ENCODE results near the gene CCDC85C.

GRCh38 chr14:99624024-99624423 lies 20.0 kb upstream of the CCDC85C start:
- TF ChIP-seq, protein P1, sequence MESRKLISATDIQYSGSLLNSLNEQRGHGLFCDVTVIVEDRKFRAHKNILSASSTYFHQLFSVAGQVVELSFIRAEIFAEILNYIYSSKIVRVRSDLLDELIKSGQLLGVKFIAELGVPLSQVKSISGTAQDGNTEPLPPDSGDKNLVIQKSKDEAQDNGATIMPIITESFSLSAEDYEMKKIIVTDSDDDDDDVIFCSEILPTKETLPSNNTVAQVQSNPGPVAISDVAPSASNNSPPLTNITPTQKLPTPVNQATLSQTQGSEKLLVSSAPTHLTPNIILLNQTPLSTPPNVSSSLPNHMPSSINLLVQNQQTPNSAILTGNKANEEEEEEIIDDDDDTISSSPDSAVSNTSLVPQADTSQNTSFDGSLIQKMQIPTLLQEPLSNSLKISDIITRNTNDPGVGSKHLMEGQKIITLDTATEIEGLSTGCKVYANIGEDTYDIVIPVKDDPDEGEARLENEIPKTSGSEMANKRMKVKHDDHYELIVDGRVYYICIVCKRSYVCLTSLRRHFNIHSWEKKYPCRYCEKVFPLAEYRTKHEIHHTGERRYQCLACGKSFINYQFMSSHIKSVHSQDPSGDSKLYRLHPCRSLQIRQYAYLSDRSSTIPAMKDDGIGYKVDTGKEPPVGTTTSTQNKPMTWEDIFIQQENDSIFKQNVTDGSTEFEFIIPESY (IDR thresholded peaks at IDR 0.05; ENCODE audit: borderline replicate concordance, low read depth), result no peak
- no peak for TF ChIP-seq POLR2AphosphoS5 (IDR thresholded peaks at IDR 0.05; ENCODE audit: low read depth, low read length)
- no peak for TF ChIP-seq CTCF (IDR thresholded peaks at IDR 0.05)
- TF ChIP-seq, protein P2, sequence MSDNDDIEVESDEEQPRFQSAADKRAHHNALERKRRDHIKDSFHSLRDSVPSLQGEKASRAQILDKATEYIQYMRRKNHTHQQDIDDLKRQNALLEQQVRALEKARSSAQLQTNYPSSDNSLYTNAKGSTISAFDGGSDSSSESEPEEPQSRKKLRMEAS (IDR thresholded peaks at IDR 0.05; ENCODE audit: low read depth), result no peak
- TF ChIP-seq TCF12 (IDR thresholded peaks at IDR 0.05), result no peak
- TF ChIP-seq, protein P3, sequence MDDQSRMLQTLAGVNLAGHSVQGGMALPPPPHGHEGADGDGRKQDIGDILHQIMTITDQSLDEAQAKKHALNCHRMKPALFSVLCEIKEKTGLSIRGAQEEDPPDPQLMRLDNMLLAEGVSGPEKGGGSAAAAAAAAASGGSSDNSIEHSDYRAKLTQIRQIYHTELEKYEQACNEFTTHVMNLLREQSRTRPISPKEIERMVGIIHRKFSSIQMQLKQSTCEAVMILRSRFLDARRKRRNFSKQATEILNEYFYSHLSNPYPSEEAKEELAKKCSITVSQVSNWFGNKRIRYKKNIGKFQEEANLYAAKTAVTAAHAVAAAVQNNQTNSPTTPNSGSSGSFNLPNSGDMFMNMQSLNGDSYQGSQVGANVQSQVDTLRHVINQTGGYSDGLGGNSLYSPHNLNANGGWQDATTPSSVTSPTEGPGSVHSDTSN (IDR thresholded peaks at IDR 0.05), result no peak
- TF ChIP-seq RFX5 (IDR thresholded peaks at IDR 0.05; ENCODE audit: low read length), result no peak
- TF ChIP-seq EP300 (IDR thresholded peaks at IDR 0.05; ENCODE audit: borderline replicate concordance in 1 of 2, low read depth in 1 of 2, low read length in 1 of 2), result no peak
- no peak for TF ChIP-seq SMC3 (IDR thresholded peaks at IDR 0.05; ENCODE audit: low read depth, low read length)
- no peak for TF ChIP-seq NRF1 (IDR thresholded peaks at IDR 0.05; ENCODE audit: low read depth, low read length)
